ENCODE data around the gene GRIPAP1.

- no peak for TF ChIP-seq CTCF (IDR thresholded peaks at IDR 0.05; ENCODE audit: extremely low read depth in 1 of 2, insufficient read depth in 1 of 2, low read depth in 1 of 2, low read length in 2 of 2)
- no peak for TF ChIP-seq POLR2A (IDR thresholded peaks at IDR 0.05; ENCODE audit: low read depth, low read length)
- no peak for TF ChIP-seq POLR2AphosphoS5 (IDR thresholded peaks at IDR 0.05; ENCODE audit: insufficient read depth, low read depth, low read length)
- no peak for TF ChIP-seq MAX (IDR thresholded peaks at IDR 0.05; ENCODE audit: insufficient read depth, insufficient read length)
- TF ChIP-seq EZH2 (IDR thresholded peaks at IDR 0.05; ENCODE audit: borderline replicate concordance, low read depth, low read length, severe bottlenecking) = no peak
These were observed 63.2 kb downstream of the GRIPAP1 start for GRCh38 chrX:48938721-48939425.

Data from endothelial cell of umbilical vein (primary cell).